AG04449 (cell line): Measurements from ENCODE around the gene CHST7.

Experiments used
- CTCF ChIA-PET: fragments of 350-600 bp; formaldehyde crosslinking; extraction: SDS; loops from one replicate; lab custom pipeline; 2021; ENCODE audit warnings: antibody characterized with exemption; lab: Yijun Ruan, JAX
- POLR2A ChIA-PET: fragments of 400-600, 350-600 bp; formaldehyde crosslinking; extraction: SDS; loops from one replicate; lab custom pipeline; 2020; ENCODE audit warnings: antibody characterized with exemption, inconsistent platforms; lab: Yijun Ruan, JAX
- DNase-seq: peaks from one replicate; pipeline ENCODE4 v3.0.0-alpha.2; 2010; ENCODE audit warnings: low read depth, low spot score
- H3K4me3 ChIP-seq: 2 replicates; pipeline ENCODE4 v1.5.1; 2011; ENCODE audit warnings: low read depth, mild to moderate bottlenecking, control low read depth, low read length
- TF ChIP-seq, protein P1 (sequence below): IDR thresholded peaks from one replicate; pipeline ENCODE4 v1.5.1; 2011; ENCODE audit warnings: mild to moderate bottlenecking, moderate library complexity, low read length, control low read depth, inconsistent platforms; ENCODE audit not compliant: insufficient read depth; ENCODE audit errors: missing control alignments

The CHST7 gene

DNA sequence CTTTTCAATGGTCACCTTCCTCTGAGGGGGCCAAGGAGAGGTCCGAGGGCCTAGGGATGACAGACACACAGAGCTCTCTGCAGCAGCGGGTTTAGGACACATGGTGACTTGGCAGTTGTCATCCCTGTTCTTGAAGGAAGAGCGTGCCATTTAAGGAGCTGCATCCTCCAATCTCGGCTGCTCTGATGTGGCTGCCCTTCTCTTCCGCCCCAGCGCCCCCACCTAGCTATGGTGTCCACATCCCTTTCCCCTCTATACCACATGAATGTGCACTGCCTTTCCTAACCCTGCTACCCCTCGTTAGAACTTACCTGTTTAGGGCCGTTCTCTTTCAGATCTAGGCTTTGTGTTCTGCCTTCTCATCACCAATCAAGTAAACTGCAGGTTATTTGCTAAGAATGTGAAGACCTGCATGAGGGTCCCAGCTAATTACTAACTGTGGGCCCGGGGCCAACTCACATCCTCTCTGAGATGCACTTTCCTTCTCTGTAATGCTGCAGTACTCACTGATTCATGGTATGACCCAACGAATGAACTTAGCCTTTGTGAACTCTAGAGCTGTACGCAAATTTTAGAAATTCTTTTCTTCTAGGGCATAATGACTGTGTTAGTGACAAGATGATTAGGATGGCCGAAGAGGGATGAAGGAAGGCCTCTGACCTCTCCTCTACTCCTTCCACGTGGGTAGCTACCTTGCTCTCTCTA is 38.2 kb downstream of the CHST7 start:
- TF ChIP-seq, protein P1, sequence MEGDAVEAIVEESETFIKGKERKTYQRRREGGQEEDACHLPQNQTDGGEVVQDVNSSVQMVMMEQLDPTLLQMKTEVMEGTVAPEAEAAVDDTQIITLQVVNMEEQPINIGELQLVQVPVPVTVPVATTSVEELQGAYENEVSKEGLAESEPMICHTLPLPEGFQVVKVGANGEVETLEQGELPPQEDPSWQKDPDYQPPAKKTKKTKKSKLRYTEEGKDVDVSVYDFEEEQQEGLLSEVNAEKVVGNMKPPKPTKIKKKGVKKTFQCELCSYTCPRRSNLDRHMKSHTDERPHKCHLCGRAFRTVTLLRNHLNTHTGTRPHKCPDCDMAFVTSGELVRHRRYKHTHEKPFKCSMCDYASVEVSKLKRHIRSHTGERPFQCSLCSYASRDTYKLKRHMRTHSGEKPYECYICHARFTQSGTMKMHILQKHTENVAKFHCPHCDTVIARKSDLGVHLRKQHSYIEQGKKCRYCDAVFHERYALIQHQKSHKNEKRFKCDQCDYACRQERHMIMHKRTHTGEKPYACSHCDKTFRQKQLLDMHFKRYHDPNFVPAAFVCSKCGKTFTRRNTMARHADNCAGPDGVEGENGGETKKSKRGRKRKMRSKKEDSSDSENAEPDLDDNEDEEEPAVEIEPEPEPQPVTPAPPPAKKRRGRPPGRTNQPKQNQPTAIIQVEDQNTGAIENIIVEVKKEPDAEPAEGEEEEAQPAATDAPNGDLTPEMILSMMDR, result no peak
- POLR2A ChIA-PET, result no interaction called here
- DNase-seq, result no peak
- H3K4me3 ChIP-seq, result no peak overlapping the region
- CTCF ChIA-PET, result no interaction called here

DNA sequence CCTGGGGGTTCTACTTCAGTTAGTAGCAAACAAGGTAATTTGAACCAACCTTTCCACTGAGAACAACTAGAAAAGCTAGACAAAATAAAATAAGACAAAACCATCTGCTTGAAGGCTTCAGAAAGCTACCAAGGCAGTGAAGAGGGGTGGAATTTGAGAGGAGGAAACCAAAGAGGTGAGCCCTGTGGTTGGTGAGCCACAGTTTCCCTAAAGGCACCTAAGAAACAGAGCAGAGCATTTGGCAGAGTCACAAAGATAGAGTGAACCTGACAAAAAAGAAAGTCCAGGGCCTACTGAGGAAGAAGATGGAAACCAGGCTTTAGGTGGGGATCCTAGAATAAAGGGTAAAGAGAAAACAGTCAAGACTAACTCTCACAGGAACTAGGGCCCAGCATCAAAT is 44.3 kb downstream of the CHST7 start:
- ChIA-PET CTCF (no interaction called here), POLR2A (no interaction called here)
- TF ChIP-seq, protein P1, result no peak
- DNase-seq, result no peak
- no peak overlapping the region for H3K4me3 ChIP-seq

DNA sequence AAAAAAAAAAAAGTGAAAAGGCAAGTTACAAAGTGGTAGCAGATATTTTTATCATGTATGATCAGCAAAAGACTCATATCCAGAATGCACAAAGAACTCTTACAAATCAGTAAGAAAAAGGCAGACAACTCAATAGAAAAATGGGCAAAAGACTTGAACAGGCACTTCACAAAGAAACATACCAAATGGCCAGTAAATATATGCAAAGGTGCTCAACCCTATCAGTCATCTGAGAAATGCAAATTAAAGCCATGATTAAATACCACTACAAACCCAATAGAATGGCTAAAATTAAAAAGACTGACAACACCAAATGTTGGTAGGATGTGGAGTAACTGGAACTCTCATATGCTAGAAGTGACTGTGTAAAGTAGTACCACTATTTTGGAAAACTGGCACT is 45.4 kb downstream of the CHST7 start:
- H3K4me3 ChIP-seq, result no peak overlapping the region
- TF ChIP-seq, protein P1, result no peak
- no peak for DNase-seq
- ChIA-PET CTCF (no interaction called here), POLR2A (no interaction called here)

DNA sequence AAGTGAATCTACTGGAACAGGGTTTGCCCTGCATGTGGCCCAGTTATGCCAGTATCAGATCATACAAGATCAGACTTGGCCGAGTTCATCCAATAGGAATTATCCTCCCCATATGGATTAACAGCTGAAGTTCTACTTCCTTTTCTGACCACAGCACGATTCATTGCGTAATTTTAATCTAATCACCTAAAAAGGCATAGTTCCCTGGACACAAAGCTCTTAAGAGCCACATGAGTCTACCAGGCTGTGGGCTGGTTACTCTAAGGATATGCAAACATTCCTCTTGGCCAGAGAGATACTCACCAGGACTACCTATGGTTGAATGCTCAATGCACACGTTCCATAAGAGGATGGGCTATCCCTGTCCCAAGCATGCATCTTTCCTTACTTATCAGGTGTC is 46.9 kb downstream of the CHST7 start:
- POLR2A ChIA-PET, result no interaction called here
- H3K4me3 ChIP-seq, result no peak overlapping the region
- TF ChIP-seq, protein P1, result no peak
- no peak for DNase-seq
- CTCF ChIA-PET, result no interaction called here

DNA sequence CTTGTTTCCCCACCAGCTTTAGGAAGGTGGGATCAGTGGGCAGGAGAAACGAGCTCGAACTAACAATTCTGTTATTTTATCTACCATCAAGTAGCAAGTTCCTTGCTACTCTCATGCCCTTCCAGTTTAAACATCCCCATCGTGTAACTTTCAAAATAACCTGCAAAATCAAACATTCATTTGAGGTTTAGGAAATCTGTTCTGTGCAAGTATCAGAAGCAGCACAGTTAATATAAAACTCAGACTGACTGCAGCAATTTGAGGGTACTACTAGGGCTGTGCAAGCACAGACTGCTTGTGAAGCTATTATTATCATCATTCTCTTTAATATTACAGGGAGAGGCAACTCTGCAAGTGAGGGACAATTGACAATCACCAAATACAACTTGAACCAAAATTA is 48.0 kb downstream of the CHST7 start:
- CTCF ChIA-PET, result no interaction called here
- TF ChIP-seq, protein P1, result no peak
- POLR2A ChIA-PET, result no interaction called here
- H3K4me3 ChIP-seq, result no peak overlapping the region
- no peak for DNase-seq

DNA sequence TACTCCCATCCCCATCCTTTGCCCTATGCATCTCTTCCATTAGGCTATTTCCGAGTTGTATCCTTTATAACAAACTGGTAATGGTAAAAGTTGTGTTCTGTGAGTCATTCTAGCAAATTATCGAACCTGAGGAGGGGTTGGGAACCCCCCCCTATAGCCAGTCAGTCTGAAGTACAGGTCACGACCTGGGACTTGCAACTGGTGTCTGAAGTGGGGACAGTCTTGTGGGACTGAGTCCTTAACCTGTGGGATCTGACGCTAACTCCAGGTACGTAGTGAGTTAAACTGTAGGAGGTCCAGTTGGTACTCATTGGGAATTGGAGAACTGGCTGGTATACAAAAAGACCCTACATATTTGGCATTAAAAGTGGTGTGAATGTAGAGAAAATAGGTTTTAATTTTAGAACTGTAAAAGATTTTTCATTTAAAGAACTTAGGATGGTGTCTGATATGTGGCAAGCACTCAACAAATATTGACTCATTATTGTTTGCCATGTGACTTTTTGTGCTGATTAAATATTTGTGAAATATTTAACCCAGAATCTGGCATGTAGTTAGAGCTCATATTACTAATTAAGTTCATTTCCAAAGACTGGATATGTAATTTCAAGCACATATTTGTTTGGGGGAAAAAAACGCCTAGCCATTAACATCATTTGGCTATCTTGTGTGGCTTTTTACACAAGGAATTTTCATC is 50.7 kb downstream of the CHST7 start:
- H3K4me3 ChIP-seq, result no peak overlapping the region
- no peak for DNase-seq
- ChIA-PET CTCF (no interaction called here), POLR2A (no interaction called here)
- TF ChIP-seq, protein P1, result no peak
